RWPE1 (cell line): Measurements from ENCODE around the gene CLINT1.
A peak's percentile ranks its signal among the peaks of the same experiment; 100 is the strongest.
"Not testable (repeated sequence)": the region's sequence is repeated elsewhere in the genome, so short reads cannot be mapped to it uniquely, and the experiment has no call there.

Experiments
- CTCF ChIA-PET: fragments of 350-600 bp; sonication (Branson Sonifier 250); formaldehyde crosslinking; extraction: SDS; loops from one replicate; lab custom pipeline; 2021; lab: Yijun Ruan, JAX
- POLR2A ChIA-PET: fragments of 400-600 bp; formaldehyde crosslinking; extraction: SDS; loops from one replicate; lab custom pipeline; 2020; ENCODE audit warnings: antibody characterized with exemption; ENCODE audit not compliant: low non-redundant PET; lab: Yijun Ruan, JAX
- DNase-seq: peaks from one replicate; pipeline ENCODE4 v3.0.0; 2012; ENCODE audit warnings: low spot score
- H3K27ac ChIP-seq: fragments of 450-650 bp; 2 replicates; pipeline ENCODE4 v1.5.1; 2017
- TF ChIP-seq, protein P1 (sequence below): fragments of 450-650 bp; conservative IDR thresholded peaks from 2 replicates; pipeline ENCODE4 v1.5.1; 2017; ENCODE audit warnings: low read depth, mild to moderate bottlenecking

CLINT1 gene

GRCh38 chr5:157857816-157858526 is 974 bp downstream of the CLINT1 start:
- peak; percentile 51 for DNase-seq
- CTCF ChIA-PET = interaction anchor here (0.6 kb wide), 2 partner anchors 251 to 1331 kb away, joined by 3 to 4 read pairs; no protein-coding TSS in a partner anchor

DNA sequence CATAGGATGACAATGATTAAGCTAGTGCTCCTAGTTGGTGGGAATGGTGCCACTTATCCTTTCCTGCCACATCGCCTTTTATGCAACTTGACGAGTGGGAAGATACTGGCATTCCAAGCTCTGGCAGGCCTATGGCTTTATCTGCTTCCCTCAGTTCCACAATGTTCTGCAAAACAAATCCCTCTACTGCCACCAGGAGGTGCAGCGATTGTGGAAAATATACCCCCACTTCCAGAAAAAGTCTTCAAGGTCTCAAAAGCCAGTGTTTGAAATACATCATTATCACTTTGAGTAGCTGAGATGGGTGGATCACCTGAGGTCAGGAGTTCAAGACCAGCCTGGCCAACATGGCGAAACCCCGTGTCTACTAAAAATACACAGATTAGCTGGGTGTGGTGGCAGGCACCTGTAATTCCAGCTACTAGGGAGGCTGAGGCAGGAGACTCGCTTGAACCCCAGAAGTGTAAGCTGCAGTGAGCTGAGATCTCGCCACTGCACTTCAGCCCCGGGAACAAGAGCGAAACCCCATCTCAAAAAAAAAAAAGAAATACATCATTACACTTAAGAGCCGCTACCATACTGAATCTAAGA is 3.4 kb downstream of the CLINT1 start:
- ChIA-PET POLR2A (no interaction called here), CTCF (interaction anchor here (0.6 to 2.1 kb wide), 19 partner anchors 10 to 1251 kb away, joined by 3 to 17 read pairs (median 4); no protein-coding TSS in a partner anchor)
- DNase-seq = peak; percentile 62
- TF ChIP-seq, protein P1, sequence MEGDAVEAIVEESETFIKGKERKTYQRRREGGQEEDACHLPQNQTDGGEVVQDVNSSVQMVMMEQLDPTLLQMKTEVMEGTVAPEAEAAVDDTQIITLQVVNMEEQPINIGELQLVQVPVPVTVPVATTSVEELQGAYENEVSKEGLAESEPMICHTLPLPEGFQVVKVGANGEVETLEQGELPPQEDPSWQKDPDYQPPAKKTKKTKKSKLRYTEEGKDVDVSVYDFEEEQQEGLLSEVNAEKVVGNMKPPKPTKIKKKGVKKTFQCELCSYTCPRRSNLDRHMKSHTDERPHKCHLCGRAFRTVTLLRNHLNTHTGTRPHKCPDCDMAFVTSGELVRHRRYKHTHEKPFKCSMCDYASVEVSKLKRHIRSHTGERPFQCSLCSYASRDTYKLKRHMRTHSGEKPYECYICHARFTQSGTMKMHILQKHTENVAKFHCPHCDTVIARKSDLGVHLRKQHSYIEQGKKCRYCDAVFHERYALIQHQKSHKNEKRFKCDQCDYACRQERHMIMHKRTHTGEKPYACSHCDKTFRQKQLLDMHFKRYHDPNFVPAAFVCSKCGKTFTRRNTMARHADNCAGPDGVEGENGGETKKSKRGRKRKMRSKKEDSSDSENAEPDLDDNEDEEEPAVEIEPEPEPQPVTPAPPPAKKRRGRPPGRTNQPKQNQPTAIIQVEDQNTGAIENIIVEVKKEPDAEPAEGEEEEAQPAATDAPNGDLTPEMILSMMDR = peak; percentile 56
- H3K27ac ChIP-seq = no peak overlapping the region

More at GRCh38 chr5:157857816-157858526, 974 bp downstream of the CLINT1 start:
- POLR2A ChIA-PET = interaction anchor here (0.7 kb wide), 2 partner anchors 60 to 66 kb away, joined by 4 to 9 read pairs; no protein-coding TSS in a partner anchor
- TF ChIP-seq, protein P1 = no peak
- peak overlapping the region; percentile 71 for H3K27ac ChIP-seq

DNA sequence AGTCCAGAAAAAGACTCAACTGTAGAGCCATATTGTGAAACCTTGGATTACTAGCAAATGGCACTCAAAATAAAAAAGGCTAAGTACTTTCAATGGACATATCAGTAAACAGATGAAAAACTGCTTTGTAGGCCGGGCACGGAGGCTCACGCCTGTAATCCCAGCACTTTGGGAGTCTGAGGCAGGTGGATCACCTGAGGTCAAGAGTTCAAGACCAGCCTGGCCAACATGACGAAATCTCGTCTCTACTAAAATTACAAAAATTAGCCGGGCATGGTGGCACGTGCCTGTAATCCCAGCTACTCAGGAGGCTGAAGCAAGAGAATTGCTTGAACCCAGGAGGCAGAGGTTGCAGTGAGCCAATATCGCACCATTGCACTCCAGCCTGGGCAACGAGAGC is 5.6 kb downstream of the CLINT1 start:
- CTCF ChIA-PET = interaction anchor here (0.7 kb wide), 1 partner anchor 70 kb away, joined by 4 read pairs; no protein-coding TSS in a partner anchor
- DNase-seq, POLR2A ChIA-PET, H3K27ac ChIP-seq: not testable (repeated sequence)

DNA sequence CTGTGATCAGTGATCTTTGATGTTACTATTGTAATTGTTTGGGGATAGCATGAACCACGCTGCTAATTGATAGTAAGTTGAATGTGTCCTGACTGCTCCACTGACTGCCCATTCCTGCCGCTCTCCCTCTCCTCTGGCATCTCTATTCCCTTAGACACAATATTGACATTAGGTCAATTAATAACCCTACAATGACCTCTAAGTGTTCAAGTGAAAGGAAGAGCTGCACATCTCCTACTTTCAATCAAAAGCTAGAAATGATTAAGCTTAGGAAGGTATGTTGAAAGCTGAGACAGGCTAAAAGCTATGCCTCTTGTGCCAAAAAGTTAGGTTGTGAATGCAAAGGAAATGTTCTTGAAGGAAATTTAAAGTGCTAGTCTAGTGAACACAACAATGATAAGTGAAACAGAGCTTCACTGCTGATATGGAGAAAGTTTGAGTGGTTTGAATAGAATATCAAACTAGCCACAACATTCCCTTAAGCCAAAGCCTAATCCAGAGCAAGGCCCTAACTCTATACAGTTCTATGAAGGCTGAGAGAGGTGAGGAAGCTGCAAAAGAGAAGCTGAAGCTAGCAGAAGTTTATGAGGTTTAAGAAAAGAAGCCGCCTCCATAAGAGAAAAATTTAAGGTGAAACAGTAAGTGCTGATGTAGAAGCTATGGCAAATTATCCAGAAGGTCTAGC is 12.9 kb downstream of the CLINT1 start:
- ChIA-PET CTCF (interaction anchor here (2.8 kb wide), 1 partner anchor 9 kb away, joined by 8 read pairs; no protein-coding TSS in a partner anchor), POLR2A (no interaction called here)
- no peak overlapping the region for H3K27ac ChIP-seq
- TF ChIP-seq, protein P1 = no peak
- no peak for DNase-seq

DNA sequence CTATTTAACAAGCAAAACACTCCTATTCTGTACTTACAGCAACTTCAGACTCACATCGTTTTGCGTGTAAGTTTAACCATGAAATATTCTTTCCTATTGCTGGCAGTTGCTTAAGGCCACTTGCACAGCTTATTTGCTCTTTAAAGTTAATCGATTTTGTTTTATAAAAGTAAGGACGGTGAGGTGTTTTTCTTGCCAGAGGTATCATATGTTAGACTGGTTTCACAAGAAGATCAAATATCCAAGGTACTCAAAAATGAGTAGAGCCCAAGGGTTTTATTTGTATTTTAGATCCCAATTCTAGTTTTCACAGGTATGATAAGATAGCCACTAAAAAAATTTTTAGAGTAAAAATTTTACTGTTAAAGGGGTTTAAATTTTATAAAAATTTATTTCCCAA is 16.2 kb downstream of the CLINT1 start:
- CTCF ChIA-PET = no interaction called here
- H3K27ac ChIP-seq = no peak overlapping the region
- TF ChIP-seq, protein P1 = no peak
- POLR2A ChIA-PET = no interaction called here
- DNase-seq = no peak

GRCh38 chr5:157842185-157842584 is 16.8 kb downstream of the CLINT1 start:
- TF ChIP-seq, protein P1 = no peak
- no peak overlapping the region for H3K27ac ChIP-seq
- CTCF ChIA-PET = interaction anchor here (0.5 kb wide), 1 partner anchor 22 kb away, joined by 4 read pairs; no protein-coding TSS in a partner anchor
- no peak for DNase-seq
- POLR2A ChIA-PET = interaction anchor here (0.5 kb wide), 1 partner anchor 782 kb away, joined by 3 read pairs; no protein-coding TSS in a partner anchor
